ENCODE measurements around the gene METAP1.

DNA sequence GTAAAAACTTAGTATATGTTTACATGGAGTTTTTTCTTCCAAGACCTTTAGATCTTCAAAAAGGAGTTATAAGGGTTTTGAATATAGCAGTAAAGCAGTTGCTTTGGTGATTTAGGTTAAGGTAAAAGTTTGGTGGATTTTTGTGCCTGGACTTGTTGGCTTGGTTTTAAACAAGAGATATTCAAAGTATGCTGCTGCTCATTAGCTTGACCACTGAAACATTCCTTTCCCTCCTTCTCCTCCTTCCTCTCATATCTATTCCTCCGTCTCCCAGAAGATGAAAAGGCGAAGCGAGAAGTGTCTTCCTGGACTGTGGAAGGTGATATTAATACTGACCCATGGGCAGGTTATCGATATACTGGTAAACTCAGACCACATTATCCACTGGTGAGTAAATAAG lies 38.4 kb downstream of the METAP1 start:
- TF ChIP-seq, protein P1, sequence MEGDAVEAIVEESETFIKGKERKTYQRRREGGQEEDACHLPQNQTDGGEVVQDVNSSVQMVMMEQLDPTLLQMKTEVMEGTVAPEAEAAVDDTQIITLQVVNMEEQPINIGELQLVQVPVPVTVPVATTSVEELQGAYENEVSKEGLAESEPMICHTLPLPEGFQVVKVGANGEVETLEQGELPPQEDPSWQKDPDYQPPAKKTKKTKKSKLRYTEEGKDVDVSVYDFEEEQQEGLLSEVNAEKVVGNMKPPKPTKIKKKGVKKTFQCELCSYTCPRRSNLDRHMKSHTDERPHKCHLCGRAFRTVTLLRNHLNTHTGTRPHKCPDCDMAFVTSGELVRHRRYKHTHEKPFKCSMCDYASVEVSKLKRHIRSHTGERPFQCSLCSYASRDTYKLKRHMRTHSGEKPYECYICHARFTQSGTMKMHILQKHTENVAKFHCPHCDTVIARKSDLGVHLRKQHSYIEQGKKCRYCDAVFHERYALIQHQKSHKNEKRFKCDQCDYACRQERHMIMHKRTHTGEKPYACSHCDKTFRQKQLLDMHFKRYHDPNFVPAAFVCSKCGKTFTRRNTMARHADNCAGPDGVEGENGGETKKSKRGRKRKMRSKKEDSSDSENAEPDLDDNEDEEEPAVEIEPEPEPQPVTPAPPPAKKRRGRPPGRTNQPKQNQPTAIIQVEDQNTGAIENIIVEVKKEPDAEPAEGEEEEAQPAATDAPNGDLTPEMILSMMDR (IDR thresholded peaks at IDR 0.05; ENCODE audit: low read depth, low read length, poor library complexity, severe bottlenecking): no peak
- no peak for TF ChIP-seq EZH2phosphoT487 (IDR thresholded peaks at IDR 0.05; ENCODE audit: borderline replicate concordance, low read length)

Data from DOHH2 (cell line).